ENCODE measurements around the gene DGCR2. TPM values are rescaled to one million over a fixed set of nuclear protein-coding genes. Genes with fewer than 3 reads are reported as not detected.
A peak's percentile ranks its signal among the peaks of the same experiment; 100 is the strongest.
"Not testable (repeated sequence)": the region's sequence is repeated elsewhere in the genome, so short reads cannot be mapped to it uniquely, and the experiment has no call there.

Gene DGCR2
- polyA plus RNA-seq, 1 donor from 2014 or later, result 67.1 TPM

DNA sequence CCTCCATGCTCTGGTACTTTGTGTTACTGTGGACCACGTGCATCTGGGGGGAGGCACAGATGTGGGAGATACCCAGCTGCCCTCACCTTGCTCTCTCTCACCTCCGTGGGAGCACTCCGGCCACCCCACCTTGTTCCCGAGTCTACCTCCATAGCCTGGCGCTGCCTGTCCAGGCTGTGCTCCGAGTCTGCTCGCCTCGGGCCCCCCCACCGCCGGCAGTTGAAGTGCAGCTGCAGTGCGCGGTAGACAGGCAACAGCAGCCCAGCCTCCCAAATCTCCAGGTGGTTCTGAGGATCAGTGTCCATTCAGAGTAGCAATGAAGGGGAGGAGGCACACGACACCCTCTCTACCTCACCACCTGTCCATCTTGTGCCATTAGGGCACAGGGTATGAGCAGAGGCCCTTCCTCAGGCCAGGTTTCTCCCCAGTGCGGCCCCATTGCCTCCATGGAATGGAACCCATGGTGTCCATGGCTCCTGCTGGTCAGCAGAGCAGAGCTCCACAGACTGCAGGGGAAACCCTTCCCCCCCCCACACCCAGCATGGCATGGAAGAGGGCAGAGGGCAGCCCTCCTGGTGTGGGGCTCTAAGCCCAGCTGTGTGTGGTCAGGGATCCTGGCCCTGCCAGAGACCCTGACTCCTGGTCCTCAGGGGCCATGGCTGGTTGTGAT is 89.2 kb downstream of the DGCR2 start:
- not testable (repeated sequence) for H3K9ac ChIP-seq (ENCODE audit: low read length); H3F3A ChIP-seq (ENCODE audit: insufficient read depth, low read length, poor library complexity, severe bottlenecking); H4K20me1 ChIP-seq (ENCODE audit: insufficient read depth); H3K4me3 ChIP-seq (ENCODE audit: low read length); H3K36me3 ChIP-seq (ENCODE audit: insufficient read depth, low read length); H3K9me3 ChIP-seq (ENCODE audit: low read length); H2AFZ ChIP-seq (ENCODE audit: low read depth, low read length); H3K27ac ChIP-seq (ENCODE audit: low read length); H3K4me2 ChIP-seq (ENCODE audit: low read length); H3K9me2 ChIP-seq (ENCODE audit: insufficient read depth, low read length); H3K79me2 ChIP-seq (replicated peaks; ENCODE audit: insufficient read depth, low read length)
- H3K27me3 ChIP-seq (ENCODE audit: insufficient read depth, low read depth, low read length), result peaks cover 17% of the 10 kb centered on the region

DNA sequence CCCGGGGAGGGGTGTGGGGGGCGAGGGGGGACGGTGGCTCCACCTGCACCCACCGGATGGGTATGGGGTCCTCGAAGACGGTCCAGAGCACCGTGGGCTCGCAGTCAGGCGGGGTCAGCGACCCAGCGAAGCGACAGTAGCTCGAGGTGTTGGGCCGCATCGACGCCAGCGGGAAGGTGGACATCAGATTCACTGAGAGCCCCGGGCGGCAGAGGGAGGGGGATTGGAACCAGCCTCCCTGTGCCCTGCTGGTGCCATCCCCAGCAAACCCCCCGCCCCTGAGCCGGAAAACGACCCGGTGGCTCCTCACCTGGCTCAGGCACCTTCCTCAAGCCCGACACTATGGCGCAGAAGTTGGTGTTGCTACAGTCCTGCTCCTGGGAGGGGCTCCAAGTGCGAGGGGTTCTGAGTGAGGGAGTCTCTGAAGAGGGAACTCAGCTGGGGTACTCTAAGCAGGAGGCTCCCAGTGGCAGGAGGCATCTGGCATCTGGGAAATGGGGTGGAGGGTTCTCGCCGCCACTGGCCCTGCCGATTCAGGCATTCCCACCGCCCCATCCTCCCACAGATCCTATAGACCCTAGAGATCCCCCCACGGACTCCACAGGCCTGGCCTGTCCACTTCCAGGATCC is 89.9 kb downstream of the DGCR2 start:
- not testable (repeated sequence) for H3K9ac ChIP-seq (ENCODE audit: low read length); H2AFZ ChIP-seq (ENCODE audit: low read depth, low read length); H3K9me2 ChIP-seq (ENCODE audit: insufficient read depth, low read length); H3K9me3 ChIP-seq (ENCODE audit: low read length); H3K4me3 ChIP-seq (ENCODE audit: low read length); H3K27ac ChIP-seq (ENCODE audit: low read length); H3K4me2 ChIP-seq (ENCODE audit: low read length); H3K36me3 ChIP-seq (ENCODE audit: insufficient read depth, low read length); H3F3A ChIP-seq (ENCODE audit: insufficient read depth, low read length, poor library complexity, severe bottlenecking); H3K79me2 ChIP-seq (replicated peaks; ENCODE audit: insufficient read depth, low read length); H4K20me1 ChIP-seq (ENCODE audit: insufficient read depth)
- H3K27me3 ChIP-seq (ENCODE audit: insufficient read depth, low read depth, low read length), result peaks cover 17% of the 10 kb centered on the region

DNA sequence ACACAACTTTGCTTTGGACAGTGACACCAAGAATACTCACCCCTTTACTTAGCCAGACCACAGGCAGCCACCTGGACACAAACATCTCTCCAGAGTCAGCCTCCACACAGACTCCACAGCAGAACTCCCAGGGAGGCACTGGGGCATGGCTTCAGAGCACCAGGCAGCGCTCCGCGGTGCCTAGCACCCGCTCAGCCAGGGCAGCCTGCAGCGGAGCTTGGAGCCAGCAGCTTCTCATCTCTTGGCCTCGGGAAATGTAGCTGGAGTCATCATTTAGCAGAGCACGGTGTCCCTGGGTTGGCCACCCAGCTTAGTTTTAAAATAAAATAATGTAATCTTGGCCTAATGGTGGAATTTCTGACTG is 91.3 kb downstream of the DGCR2 start:
- not testable (repeated sequence) for H3K4me3 ChIP-seq (ENCODE audit: low read length); H3K9me2 ChIP-seq (ENCODE audit: insufficient read depth, low read length); H4K20me1 ChIP-seq (ENCODE audit: insufficient read depth); H3K79me2 ChIP-seq (replicated peaks; ENCODE audit: insufficient read depth, low read length); H3K27ac ChIP-seq (ENCODE audit: low read length); H3K9ac ChIP-seq (ENCODE audit: low read length); H3K4me2 ChIP-seq (ENCODE audit: low read length); H3K9me3 ChIP-seq (ENCODE audit: low read length); H3F3A ChIP-seq (ENCODE audit: insufficient read depth, low read length, poor library complexity, severe bottlenecking); H3K36me3 ChIP-seq (ENCODE audit: insufficient read depth, low read length); H2AFZ ChIP-seq (ENCODE audit: low read depth, low read length)
- H3K27me3 ChIP-seq (ENCODE audit: insufficient read depth, low read depth, low read length), result peaks cover 17% of the 10 kb centered on the region

DNA sequence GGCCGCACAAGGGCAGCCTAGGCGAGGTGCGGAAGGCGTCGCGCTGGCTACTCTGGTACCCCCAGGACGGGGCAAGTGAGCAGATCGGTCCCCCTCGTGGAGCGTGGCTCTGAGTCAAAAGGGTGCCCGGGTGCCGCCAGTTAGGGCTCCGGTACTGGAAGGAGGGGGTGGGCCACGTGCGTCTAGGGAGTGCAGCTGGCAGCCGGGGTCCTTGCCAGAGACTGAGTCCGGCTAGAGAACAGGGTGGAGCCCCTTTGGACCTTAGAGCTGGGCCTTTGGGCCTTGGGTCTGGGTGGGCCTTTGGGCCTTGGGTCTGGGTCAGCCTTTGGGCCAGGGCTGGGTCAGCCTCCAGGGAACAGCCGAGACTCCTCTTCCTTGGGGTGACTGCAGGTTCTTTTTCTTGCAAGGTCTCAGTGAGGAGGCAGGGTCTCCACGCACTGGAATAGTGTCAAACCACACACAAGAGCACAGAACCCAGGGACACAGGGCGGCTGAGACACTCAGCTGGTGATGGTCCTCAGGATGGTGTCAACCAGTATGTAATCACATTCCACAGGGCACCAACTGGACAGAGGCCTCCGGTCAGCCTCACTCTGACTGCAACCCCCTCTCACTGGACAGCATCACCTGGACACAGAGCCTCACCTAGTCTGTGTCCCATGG is 91.9 kb downstream of the DGCR2 start:
- not testable (repeated sequence) for H3K27ac ChIP-seq (ENCODE audit: low read length); H3K79me2 ChIP-seq (replicated peaks; ENCODE audit: insufficient read depth, low read length); H4K20me1 ChIP-seq (ENCODE audit: insufficient read depth); H3F3A ChIP-seq (ENCODE audit: insufficient read depth, low read length, poor library complexity, severe bottlenecking); H3K36me3 ChIP-seq (ENCODE audit: insufficient read depth, low read length); H3K9me2 ChIP-seq (ENCODE audit: insufficient read depth, low read length); H3K4me3 ChIP-seq (ENCODE audit: low read length); H2AFZ ChIP-seq (ENCODE audit: low read depth, low read length); H3K9ac ChIP-seq (ENCODE audit: low read length); H3K4me2 ChIP-seq (ENCODE audit: low read length); H3K9me3 ChIP-seq (ENCODE audit: low read length)
- H3K27me3 ChIP-seq (ENCODE audit: insufficient read depth, low read depth, low read length), result peaks cover 17% of the 10 kb centered on the region

DNA sequence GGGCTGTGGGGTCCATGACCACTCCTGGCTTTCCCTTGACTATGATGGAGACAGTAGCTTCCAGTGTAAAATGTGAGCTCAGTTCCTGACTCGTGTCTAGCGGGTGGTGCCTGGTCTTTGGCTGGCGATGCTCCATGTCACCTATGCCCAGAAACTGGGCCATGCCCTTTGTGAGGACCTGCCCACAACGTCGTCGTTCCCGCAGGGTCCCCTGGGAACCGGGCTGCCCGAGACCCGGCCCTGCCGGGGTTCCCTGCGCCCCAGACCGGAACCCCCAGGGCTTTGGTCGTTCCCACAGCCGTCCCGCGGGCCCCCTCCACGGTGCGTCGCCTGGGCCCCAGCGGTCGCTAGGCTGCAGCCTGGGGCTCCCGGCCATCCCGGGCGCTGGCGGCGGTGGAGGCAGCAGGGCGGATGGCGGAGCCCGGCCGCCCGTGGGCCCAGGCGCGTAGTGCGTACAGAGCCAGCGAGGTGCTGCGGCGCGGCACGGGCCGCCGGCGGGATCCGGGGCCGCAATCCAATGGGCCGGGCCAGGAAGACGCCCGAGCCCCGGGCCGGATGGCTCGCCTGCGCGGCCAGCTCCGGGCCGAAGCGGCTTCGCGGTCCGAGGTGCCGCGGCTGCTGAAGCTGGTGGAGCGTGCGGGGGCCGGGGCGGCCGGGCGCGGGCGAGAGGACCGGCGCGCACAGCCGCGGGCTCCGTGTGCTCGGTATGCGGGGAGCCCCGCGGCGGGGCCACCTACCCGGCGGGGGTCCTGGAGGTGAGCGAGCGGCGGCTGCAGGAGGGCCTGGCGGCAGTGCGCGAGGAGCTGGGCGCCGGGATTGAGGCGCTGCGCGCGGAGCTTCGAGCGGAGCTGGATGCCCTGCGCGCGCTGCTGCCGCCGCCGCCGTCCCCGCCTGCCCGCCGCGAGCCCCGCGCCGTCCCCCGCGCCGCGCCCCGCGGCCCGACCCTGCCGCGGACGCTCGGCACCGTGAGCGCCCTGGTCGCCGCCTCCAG is 92.8 kb downstream of the DGCR2 start:
- peaks cover 17% of the 10 kb centered on the region for H3K27me3 ChIP-seq (ENCODE audit: insufficient read depth, low read depth, low read length)
- not testable (repeated sequence) for H3K9me3 ChIP-seq (ENCODE audit: low read length); H3K36me3 ChIP-seq (ENCODE audit: insufficient read depth, low read length); H3K9me2 ChIP-seq (ENCODE audit: insufficient read depth, low read length); H3K4me2 ChIP-seq (ENCODE audit: low read length); H2AFZ ChIP-seq (ENCODE audit: low read depth, low read length); H3K27ac ChIP-seq (ENCODE audit: low read length); H3F3A ChIP-seq (ENCODE audit: insufficient read depth, low read length, poor library complexity, severe bottlenecking); H3K4me3 ChIP-seq (ENCODE audit: low read length); H3K79me2 ChIP-seq (replicated peaks; ENCODE audit: insufficient read depth, low read length); H4K20me1 ChIP-seq (ENCODE audit: insufficient read depth)
- peak overlapping the region; percentile 16 for H3K9ac ChIP-seq (ENCODE audit: low read length)

DNA sequence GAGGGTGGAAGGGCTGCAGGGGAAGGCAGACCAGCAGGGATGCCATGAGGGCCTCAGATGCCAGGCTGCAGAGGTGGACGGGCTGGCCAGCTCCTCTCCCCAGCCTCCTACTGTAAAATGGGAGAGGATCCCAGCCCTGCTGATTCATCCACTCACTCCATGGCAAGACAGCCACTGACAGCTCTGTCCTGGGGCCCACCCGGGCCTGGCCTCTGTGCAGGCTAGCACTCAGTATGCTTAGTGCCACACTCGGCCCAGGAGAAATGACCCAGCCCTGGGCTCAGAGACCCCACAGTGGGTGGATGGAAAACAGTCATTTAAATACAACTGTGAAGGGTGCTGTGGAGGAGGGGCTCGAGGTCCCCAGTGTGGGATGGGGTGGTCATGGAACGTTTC is 94.2 kb downstream of the DGCR2 start:
- H3K4me3 ChIP-seq (ENCODE audit: low read length); H3K36me3 ChIP-seq (ENCODE audit: insufficient read depth, low read length); H4K20me1 ChIP-seq (ENCODE audit: insufficient read depth); H3K27ac ChIP-seq (ENCODE audit: low read length); H3K4me2 ChIP-seq (ENCODE audit: low read length); H2AFZ ChIP-seq (ENCODE audit: low read depth, low read length); H3F3A ChIP-seq (ENCODE audit: insufficient read depth, low read length, poor library complexity, severe bottlenecking); H3K9ac ChIP-seq (ENCODE audit: low read length); H3K79me2 ChIP-seq (replicated peaks; ENCODE audit: insufficient read depth, low read length); H3K9me3 ChIP-seq (ENCODE audit: low read length); H3K9me2 ChIP-seq (ENCODE audit: insufficient read depth, low read length): not testable (repeated sequence)
- peaks cover 17% of the 10 kb centered on the region for H3K27me3 ChIP-seq (ENCODE audit: insufficient read depth, low read depth, low read length)

DNA sequence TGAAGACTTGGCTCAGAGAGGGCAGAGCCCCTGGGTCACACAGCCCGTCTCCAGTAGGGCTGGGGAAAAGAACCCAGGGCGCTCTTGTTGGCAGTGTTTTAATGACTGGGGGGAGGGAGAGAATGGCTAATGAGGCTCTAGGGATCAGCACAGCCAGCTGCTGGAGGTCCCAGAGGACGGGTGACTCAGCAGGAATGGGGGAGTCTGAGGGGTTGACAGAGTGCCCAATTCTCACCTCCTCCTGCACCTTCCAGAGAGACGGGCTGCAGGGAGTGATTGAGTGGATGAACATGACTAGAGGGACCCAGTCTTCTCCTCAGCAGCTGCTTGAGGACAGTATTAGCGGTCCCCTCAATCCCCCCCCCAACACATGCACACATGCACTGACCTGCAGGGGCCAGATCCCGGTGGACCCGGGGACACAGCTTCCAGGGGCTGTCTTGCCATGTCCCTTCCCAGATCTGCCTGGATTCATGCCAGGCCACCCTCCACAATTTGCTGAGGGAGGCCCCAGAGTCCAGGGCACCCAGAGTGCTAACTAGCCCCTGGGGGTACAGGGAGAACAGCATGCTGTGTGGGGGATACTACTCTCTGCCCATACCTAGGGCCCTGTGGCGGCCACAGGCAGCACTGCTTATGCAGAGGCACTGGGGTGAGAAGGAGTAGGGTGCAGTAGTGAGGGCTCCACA is 94.7 kb downstream of the DGCR2 start:
- H3K4me3 ChIP-seq (ENCODE audit: low read length); H3K27ac ChIP-seq (ENCODE audit: low read length); H3K36me3 ChIP-seq (ENCODE audit: insufficient read depth, low read length); H3K9me2 ChIP-seq (ENCODE audit: insufficient read depth, low read length); H3K79me2 ChIP-seq (replicated peaks; ENCODE audit: insufficient read depth, low read length); H4K20me1 ChIP-seq (ENCODE audit: insufficient read depth); H3K9me3 ChIP-seq (ENCODE audit: low read length); H3K9ac ChIP-seq (ENCODE audit: low read length); H3K4me2 ChIP-seq (ENCODE audit: low read length); H3F3A ChIP-seq (ENCODE audit: insufficient read depth, low read length, poor library complexity, severe bottlenecking); H2AFZ ChIP-seq (ENCODE audit: low read depth, low read length): not testable (repeated sequence)
- H3K27me3 ChIP-seq (ENCODE audit: insufficient read depth, low read depth, low read length), result peaks cover 17% of the 10 kb centered on the region
